SH-SY5Y (cell line): ENCODE data around the gene SLC6A12.

Experiments used
- GATA2 ChIP-seq: IDR thresholded peaks from 2 replicates; pipeline ENCODE4 v1.6.1; 2011; ENCODE audit warnings: mild to moderate bottlenecking, low read depth, low read length
- GATA3 ChIP-seq: IDR thresholded peaks from 2 replicates; pipeline ENCODE4 v1.6.1; 2011; ENCODE audit warnings: low read depth, mild to moderate bottlenecking, low read length, moderate library complexity

DNA sequence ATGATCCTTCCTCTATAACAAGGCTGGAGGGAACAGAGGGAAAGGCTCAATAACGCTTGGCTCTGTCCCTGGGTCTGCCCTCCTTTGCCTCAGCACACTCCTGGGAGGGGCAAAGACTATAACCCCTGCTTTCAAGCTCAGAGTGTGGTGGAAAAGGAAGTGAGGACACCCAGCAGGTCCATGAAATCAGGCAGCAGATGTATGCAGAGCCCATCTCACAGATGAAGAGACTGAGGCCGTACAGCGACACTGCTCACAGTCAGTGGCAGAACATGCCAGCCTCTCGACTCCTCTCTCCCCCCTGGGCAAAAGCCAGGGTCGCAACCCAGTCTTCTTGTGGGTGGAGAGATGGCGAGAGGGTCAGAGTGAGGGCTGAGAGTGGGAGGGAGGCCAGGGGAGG is 39.8 kb downstream of the SLC6A12 start:
- TF ChIP-seq GATA2: no peak
- no peak for TF ChIP-seq GATA3
